Prostate gland (tissue), 2 donors: ENCODE data around the gene CPEB2.

Source experiments
- CTCF ChIP-seq, 4 experiments: fragments of 200-600 bp in 2 of 4; fragments of 450-650 bp in 2 of 4; sonication (generic) in 2 of 4; IDR thresholded peaks; 1 replicate in 3 of 4; 2 replicates in 1 of 4; pipeline ENCODE4 v1.5.1; 2016 to 2019; ENCODE audit warnings: antibody characterized with exemption in 4 of 4, mild to moderate bottlenecking in 2 of 4, moderate library complexity in 2 of 4
- POLR2AphosphoS5 ChIP-seq: sonication (generic); formaldehyde crosslinking; IDR thresholded peaks from one replicate; pipeline ENCODE4 v1.6.1; 2017; ENCODE audit warnings: antibody characterized with exemption

DNA sequence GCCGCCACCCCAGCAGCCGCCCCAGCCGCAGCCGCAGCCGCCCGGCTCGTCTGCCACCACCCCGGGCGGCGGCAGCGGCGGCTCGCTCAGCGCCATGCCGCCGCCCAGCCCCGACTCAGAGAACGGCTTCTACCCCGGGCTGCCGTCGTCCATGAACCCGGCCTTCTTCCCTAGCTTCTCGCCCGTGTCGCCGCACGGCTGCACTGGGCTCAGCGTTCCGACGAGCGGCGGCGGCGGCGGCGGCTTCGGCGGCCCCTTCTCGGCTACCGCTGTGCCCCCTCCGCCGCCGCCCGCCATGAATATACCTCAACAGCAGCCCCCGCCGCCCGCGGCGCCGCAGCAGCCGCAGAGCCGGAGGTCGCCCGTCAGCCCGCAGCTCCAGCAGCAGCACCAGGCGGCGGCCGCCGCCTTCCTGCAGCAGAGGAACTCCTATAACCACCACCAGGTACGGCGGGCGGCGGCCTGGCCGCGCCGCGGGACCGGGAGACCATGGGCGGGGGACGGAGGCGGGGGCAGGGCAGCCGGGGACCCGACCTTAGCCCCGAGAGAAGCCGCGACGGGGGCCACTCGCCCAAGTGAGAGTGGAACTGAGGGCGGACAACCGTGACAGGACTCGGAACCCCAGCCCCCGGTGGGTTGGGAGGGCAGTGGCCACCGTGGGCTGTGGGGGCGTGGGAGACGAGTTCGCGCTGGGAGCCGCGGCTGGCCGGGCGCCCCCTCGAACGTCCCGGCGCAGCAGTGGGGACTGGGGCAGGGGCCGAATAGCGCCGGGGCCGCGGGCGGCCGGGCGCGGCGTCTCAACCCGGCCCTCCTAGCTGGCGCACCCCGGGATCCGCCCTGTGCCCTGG, 1.8 kb downstream of the CPEB2 start:
- TF ChIP-seq POLR2AphosphoS5 (no peak), CTCF (IDR thresholded peaks at IDR 0.05) (no peak)
